ENCODE measurements around the gene RERE.

DNA sequence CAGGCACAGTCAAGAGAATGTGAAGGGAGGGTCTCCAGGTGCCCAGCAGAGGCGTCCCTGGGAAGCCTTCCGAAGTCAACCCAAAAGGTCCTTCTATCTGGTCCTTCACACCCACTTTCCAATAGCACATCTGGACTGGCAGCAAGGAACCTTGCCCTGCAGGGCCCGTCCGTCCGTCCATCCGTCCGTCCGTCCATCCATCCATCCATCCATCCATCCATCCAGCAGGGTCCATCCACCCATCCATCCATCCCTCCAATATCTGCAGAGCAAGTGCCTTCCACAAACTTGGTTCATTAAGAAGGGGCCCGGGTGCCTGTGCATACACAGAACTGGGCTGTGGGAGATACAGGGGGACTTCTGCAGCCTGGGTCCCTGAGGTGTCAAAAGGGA is 468.0 kb downstream of the RERE start:
- TF ChIP-seq, protein P1, sequence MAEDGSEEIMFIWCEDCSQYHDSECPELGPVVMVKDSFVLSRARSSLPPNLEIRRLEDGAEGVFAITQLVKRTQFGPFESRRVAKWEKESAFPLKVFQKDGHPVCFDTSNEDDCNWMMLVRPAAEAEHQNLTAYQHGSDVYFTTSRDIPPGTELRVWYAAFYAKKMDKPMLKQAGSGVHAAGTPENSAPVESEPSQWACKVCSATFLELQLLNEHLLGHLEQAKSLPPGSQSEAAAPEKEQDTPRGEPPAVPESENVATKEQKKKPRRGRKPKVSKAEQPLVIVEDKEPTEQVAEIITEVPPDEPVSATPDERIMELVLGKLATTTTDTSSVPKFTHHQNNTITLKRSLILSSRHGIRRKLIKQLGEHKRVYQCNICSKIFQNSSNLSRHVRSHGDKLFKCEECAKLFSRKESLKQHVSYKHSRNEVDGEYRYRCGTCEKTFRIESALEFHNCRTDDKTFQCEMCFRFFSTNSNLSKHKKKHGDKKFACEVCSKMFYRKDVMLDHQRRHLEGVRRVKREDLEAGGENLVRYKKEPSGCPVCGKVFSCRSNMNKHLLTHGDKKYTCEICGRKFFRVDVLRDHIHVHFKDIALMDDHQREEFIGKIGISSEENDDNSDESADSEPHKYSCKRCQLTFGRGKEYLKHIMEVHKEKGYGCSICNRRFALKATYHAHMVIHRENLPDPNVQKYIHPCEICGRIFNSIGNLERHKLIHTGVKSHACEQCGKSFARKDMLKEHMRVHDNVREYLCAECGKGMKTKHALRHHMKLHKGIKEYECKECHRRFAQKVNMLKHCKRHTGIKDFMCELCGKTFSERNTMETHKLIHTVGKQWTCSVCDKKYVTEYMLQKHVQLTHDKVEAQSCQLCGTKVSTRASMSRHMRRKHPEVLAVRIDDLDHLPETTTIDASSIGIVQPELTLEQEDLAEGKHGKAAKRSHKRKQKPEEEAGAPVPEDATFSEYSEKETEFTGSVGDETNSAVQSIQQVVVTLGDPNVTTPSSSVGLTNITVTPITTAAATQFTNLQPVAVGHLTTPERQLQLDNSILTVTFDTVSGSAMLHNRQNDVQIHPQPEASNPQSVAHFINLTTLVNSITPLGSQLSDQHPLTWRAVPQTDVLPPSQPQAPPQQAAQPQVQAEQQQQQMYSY (CRISPR knock-in tag; IDR thresholded peaks at IDR 0.05), result no peak
- TF ChIP-seq CTCF (IDR thresholded peaks at IDR 0.05) (no peak), ZBTB43 (CRISPR knock-in tag; IDR thresholded peaks at IDR 0.05) (no peak), MAX (CRISPR knock-in tag; IDR thresholded peaks at IDR 0.05) (no peak), ATF1 (CRISPR knock-in tag; IDR thresholded peaks at IDR 0.05) (no peak)
- TF ChIP-seq, protein P2, sequence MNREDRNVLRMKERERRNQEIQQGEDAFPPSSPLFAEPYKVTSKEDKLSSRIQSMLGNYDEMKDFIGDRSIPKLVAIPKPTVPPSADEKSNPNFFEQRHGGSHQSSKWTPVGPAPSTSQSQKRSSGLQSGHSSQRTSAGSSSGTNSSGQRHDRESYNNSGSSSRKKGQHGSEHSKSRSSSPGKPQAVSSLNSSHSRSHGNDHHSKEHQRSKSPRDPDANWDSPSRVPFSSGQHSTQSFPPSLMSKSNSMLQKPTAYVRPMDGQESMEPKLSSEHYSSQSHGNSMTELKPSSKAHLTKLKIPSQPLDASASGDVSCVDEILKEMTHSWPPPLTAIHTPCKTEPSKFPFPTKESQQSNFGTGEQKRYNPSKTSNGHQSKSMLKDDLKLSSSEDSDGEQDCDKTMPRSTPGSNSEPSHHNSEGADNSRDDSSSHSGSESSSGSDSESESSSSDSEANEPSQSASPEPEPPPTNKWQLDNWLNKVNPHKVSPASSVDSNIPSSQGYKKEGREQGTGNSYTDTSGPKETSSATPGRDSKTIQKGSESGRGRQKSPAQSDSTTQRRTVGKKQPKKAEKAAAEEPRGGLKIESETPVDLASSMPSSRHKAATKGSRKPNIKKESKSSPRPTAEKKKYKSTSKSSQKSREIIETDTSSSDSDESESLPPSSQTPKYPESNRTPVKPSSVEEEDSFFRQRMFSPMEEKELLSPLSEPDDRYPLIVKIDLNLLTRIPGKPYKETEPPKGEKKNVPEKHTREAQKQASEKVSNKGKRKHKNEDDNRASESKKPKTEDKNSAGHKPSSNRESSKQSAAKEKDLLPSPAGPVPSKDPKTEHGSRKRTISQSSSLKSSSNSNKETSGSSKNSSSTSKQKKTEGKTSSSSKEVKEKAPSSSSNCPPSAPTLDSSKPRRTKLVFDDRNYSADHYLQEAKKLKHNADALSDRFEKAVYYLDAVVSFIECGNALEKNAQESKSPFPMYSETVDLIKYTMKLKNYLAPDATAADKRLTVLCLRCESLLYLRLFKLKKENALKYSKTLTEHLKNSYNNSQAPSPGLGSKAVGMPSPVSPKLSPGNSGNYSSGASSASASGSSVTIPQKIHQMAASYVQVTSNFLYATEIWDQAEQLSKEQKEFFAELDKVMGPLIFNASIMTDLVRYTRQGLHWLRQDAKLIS (CRISPR knock-in tag; IDR thresholded peaks at IDR 0.05; ENCODE audit: borderline replicate concordance), result no peak

All from WTC11 (cell line).